Measurements from ENCODE around the gene PRTFDC1. TPM values are rescaled to one million over a fixed set of nuclear protein-coding genes. Genes with fewer than 3 reads are reported as not detected.
A peak's percentile ranks its signal among the peaks of the same experiment; 100 is the strongest.

The PRTFDC1 gene
- total and polyA plus RNA-seq, 2 of the 13 experiments (the other 11 are each of a cell fraction or from before 2014, with no cell fraction given) = not detected

GRCh38 chr10:24973163-24973562, 20.8 kb upstream of the PRTFDC1 start (continued):
- TF ChIP-seq ZNF609 (CRISPR knock-in tag; IDR thresholded peaks at IDR 0.05; ENCODE audit: borderline replicate concordance) = no peak
- no peak for TF ChIP-seq NR2C2 (CRISPR knock-in tag; IDR thresholded peaks at IDR 0.05; ENCODE audit: borderline replicate concordance)
- TF ChIP-seq SP1 (IDR thresholded peaks at IDR 0.05) = no peak
- TF ChIP-seq SP1 (CRISPR knock-in tag; IDR thresholded peaks at IDR 0.05) = no peak
- 0 out of 2 replicates have a peak, but pooled peaks have one; percentile 27 for TF ChIP-seq FOXA3 (CRISPR knock-in tag; IDR thresholded peaks at IDR 0.05)
- 0 out of 2 replicates have a peak, but pooled peaks have one; percentile 24 for TF ChIP-seq ATF3 (CRISPR knock-in tag; IDR thresholded peaks at IDR 0.05)
- no peak for TF ChIP-seq ZNF10 (CRISPR knock-in tag; IDR thresholded peaks at IDR 0.05; ENCODE audit: borderline replicate concordance, low read depth)
- no peak for TF ChIP-seq ZNF468 (CRISPR knock-in tag; IDR thresholded peaks at IDR 0.05)
- TF ChIP-seq KLF15 (CRISPR knock-in tag; IDR thresholded peaks at IDR 0.05; ENCODE audit: borderline replicate concordance) = no peak
- TF ChIP-seq ZNF674 (CRISPR knock-in tag; IDR thresholded peaks at IDR 0.05; ENCODE audit: low read depth) = no peak
- 0 out of 2 replicates have a peak, but pooled peaks have one; percentile 27 for TF ChIP-seq ZNF331 (CRISPR knock-in tag; IDR thresholded peaks at IDR 0.05)
- peak; percentile 58; the same call in 1 of the 2 replicates for TF ChIP-seq HMG20A (CRISPR knock-in tag; IDR thresholded peaks at IDR 0.05; ENCODE audit: borderline replicate concordance)
- no peak for TF ChIP-seq TFDP2 (CRISPR knock-in tag; IDR thresholded peaks at IDR 0.05)
- TF ChIP-seq ZEB1 (IDR thresholded peaks at IDR 0.05; ENCODE audit: insufficient replicate concordance, low read depth) = no peak
- no peak for TF ChIP-seq PTBP1 (IDR thresholded peaks at IDR 0.05; ENCODE audit: low read depth, low read length, poor library complexity, severe bottlenecking)
- TF ChIP-seq BORCS8-MEF2B (CRISPR knock-in tag; IDR thresholded peaks at IDR 0.05) = no peak
- TF ChIP-seq ZNF12 (CRISPR knock-in tag; IDR thresholded peaks at IDR 0.05) = 0 out of 2 replicates have a peak, but pooled peaks have one; percentile 16
- 0 out of 4 replicates have a peak, but pooled peaks of 1 of the 2 experiments have one; percentile 17 for TF ChIP-seq EP300 (IDR thresholded peaks at IDR 0.05; ENCODE audit: low read depth in 2 of 2, low read length in 2 of 2)
- no peak for TF ChIP-seq EP300 (CRISPR knock-in tag; IDR thresholded peaks at IDR 0.05; ENCODE audit: borderline replicate concordance)
